WTC11 (cell line): ENCODE results near the gene CCDC121.

Experiments used
- CTCF ChIP-seq: fragments of 200-600 bp; IDR thresholded peaks from 2 replicates; pipeline ENCODE4 v1.8.0; 2022; ENCODE audit warnings: antibody characterized with exemption
- FOXJ3 ChIP-seq: sonication (generic); formaldehyde crosslinking; IDR thresholded peaks from 2 replicates; pipeline ENCODE4 v1.9.0; 2021; ENCODE audit warnings: missing genetic modification reagents, mild to moderate bottlenecking, borderline replicate concordance
- MLX ChIP-seq: sonication (generic); formaldehyde crosslinking; IDR thresholded peaks from 2 replicates; pipeline ENCODE4 v1.8.1; 2023; ENCODE audit warnings: mild to moderate bottlenecking, missing genetic modification reagents, moderate library complexity
- RELA ChIP-seq: sonication (generic); formaldehyde crosslinking; IDR thresholded peaks from 2 replicates; pipeline ENCODE4 v1.8.1; 2022; ENCODE audit warnings: missing genetic modification reagents, mild to moderate bottlenecking, borderline replicate concordance
- TEAD1 ChIP-seq: sonication (generic); formaldehyde crosslinking; IDR thresholded peaks from 2 replicates; pipeline ENCODE4 v1.8.0; 2022; ENCODE audit warnings: mild to moderate bottlenecking, missing genetic modification reagents

- TF ChIP-seq CTCF (no peak), FOXJ3 (CRISPR knock-in tag) (no peak), RELA (no peak), MLX (CRISPR knock-in tag) (no peak), TEAD1 (CRISPR knock-in tag) (no peak)
These were observed 18.9 kb upstream of the CCDC121 start for GRCh38 chr2:27647737-27648136.
